ENCODE data around the gene CCIN. TPM values are rescaled to one million over a fixed set of nuclear protein-coding genes. Genes with fewer than 3 reads are reported as not detected.
A peak's percentile ranks its signal among the peaks of the same experiment; 100 is the strongest.

CCIN gene
- polyA plus RNA-seq, 1 of the 3 experiments (the other 2 are of a cell fraction): 0.54 TPM

DNA sequence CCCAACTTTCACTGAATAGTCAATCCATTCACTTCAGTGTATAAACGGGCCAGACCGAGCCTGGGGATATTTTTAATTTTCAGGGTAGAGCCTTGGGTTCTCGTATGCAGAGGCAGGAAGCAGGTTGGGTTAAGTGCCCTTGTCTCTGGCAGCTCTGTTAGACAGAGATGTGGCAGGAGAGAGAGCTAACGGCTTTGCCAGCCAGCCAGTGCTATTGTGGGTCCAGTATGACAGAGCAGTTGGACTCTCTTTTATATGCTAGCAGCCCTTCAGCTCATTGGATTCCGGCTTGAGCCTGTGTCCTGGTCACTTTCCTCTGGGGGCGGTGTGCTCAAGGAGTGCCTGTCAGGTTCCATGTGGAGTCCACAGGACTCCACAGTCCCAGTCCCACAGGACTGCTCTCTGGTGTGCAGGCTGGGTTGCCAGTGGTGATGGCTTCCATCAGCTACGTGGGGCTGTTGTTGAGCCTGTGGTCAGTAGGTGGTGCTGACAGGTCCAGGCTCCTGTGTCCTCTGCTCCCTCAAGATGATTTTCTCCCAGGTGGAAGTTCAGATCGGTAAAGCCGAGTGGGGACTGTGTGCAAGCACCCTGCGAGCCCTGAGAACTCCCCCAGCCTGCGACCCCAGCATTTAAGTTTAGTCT is 35.8 kb downstream of the CCIN start:
- Histone ChIP-seq H3K27me3 (ENCODE audit: insufficient read depth) (no peaks in the 10 kb centered on the region), H3K9me3 (no peaks in the 10 kb centered on the region), H4K20me1 (ENCODE audit: insufficient read depth) (peaks cover 55% of the 10 kb centered on the region), H3K4me1 (ENCODE audit: control insufficient read depth in 1 of 2, insufficient read depth in 2 of 2, low read depth in 1 of 2, low read length in 1 of 2) (peaks cover 30 to 32% of the 10 kb centered on the region in 2 experiments), H3K79me2 (ENCODE audit: insufficient read depth) (peaks cover 81% of the 10 kb centered on the region), H3K27ac (ENCODE audit: low read depth in 2 of 2, low read length in 1 of 2) (no peak overlapping the region), H2AFZ (ENCODE audit: low read depth) (no peak overlapping the region), H3K36me3 (replicated peaks in 1 of 2; ENCODE audit: control insufficient read depth in 1 of 2, insufficient read depth in 2 of 2, low read length in 1 of 2) (peaks cover 75 to 86% of the 10 kb centered on the region in 2 experiments), H3K9me2 (no peaks in the 10 kb centered on the region), H3F3A (replicated peaks; ENCODE audit: insufficient read depth) (peaks cover 16% of the 10 kb centered on the region), H3K9ac (no peak overlapping the region), H3K4me2 (no peak overlapping the region), H3K4me3 (ENCODE audit: low read depth in 2 of 2, low read length in 1 of 2) (no peak overlapping the region)
- 93% methylated on average over 9 of the region's 11 CpGs for WGBS (ENCODE audit: low lambda C conversion rate)
- no peak for TF ChIP-seq FOXJ3 (CRISPR knock-in tag; IDR thresholded peaks at IDR 0.05)
- TF ChIP-seq, protein P1, sequence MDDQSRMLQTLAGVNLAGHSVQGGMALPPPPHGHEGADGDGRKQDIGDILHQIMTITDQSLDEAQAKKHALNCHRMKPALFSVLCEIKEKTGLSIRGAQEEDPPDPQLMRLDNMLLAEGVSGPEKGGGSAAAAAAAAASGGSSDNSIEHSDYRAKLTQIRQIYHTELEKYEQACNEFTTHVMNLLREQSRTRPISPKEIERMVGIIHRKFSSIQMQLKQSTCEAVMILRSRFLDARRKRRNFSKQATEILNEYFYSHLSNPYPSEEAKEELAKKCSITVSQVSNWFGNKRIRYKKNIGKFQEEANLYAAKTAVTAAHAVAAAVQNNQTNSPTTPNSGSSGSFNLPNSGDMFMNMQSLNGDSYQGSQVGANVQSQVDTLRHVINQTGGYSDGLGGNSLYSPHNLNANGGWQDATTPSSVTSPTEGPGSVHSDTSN (IDR thresholded peaks at IDR 0.05): no peak
- no peak for TF ChIP-seq SMC3 (IDR thresholded peaks at IDR 0.05; ENCODE audit: low read depth, low read length)
- no peak for TF ChIP-seq ZBTB33 (IDR thresholded peaks at IDR 0.05; ENCODE audit: borderline replicate concordance, low read depth)
- TF ChIP-seq GABPA (IDR thresholded peaks at IDR 0.05; ENCODE audit: low read depth): no peak
- no peak for TF ChIP-seq TAF1 (IDR thresholded peaks at IDR 0.05; ENCODE audit: borderline replicate concordance, low read depth, low read length)
- no peak for TF ChIP-seq RAD21 (IDR thresholded peaks at IDR 0.05; ENCODE audit: low read length)
- no peak for TF ChIP-seq TCF12 (IDR thresholded peaks at IDR 0.05)
- TF ChIP-seq FOXM1 (IDR thresholded peaks at IDR 0.05; ENCODE audit: low read depth): no peak
- TF ChIP-seq USF2 (IDR thresholded peaks at IDR 0.05; ENCODE audit: borderline replicate concordance, low read depth, low read length): no peak
- no peak for TF ChIP-seq YY1 (IDR thresholded peaks at IDR 0.05; ENCODE audit: low read depth)
- no peak for TF ChIP-seq RFX5 (IDR thresholded peaks at IDR 0.05; ENCODE audit: low read length)
- no peak for TF ChIP-seq NRF1 (IDR thresholded peaks at IDR 0.05; ENCODE audit: low read depth, low read length)
- TF ChIP-seq, protein P2, sequence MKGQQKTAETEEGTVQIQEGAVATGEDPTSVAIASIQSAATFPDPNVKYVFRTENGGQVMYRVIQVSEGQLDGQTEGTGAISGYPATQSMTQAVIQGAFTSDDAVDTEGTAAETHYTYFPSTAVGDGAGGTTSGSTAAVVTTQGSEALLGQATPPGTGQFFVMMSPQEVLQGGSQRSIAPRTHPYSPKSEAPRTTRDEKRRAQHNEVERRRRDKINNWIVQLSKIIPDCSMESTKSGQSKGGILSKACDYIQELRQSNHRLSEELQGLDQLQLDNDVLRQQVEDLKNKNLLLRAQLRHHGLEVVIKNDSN (IDR thresholded peaks at IDR 0.05; ENCODE audit: borderline replicate concordance, low read depth): no peak
- TF ChIP-seq SIN3A (IDR thresholded peaks at IDR 0.05; ENCODE audit: borderline replicate concordance, low read depth, low read length): no peak
- no peak for TF ChIP-seq REST (IDR thresholded peaks at IDR 0.05; ENCODE audit: low read depth, low read length)
- TF ChIP-seq POLR2AphosphoS5 (IDR thresholded peaks at IDR 0.05; ENCODE audit: low read depth, low read length): no peak
- POLR2A ChIA-PET: interaction anchor here (1.5 kb wide), 1 partner anchor 14 kb away, joined by 7 read pairs; the partner anchor contains the start of gene CLTA
- DNase-seq: peak; percentile 33
- CTCF ChIA-PET: interaction anchor here (0.7 to 1.5 kb wide), 7 partner anchors 9 to 124 kb away, joined by 3 to 6 read pairs (median 4); no protein-coding TSS in a partner anchor

All from SK-N-SH (cell line).